ENCODE measurements around the gene TINCR. TPM values are rescaled to one million over a fixed set of nuclear protein-coding genes. Genes with fewer than 3 reads are reported as not detected.

Gene TINCR
- total RNA-seq, 1 experiment from 2014 or later, result 4.4 TPM

- H3K9me3 ChIP-seq (ENCODE audit: insufficient read depth, low read depth), result no peaks in the 10 kb centered on the region; the same call in 1 of the 2 replicates
- H3K79me2 ChIP-seq (ENCODE audit: low read depth), result no peaks in the 10 kb centered on the region
- H3K4me1 ChIP-seq (replicated peaks; ENCODE audit: insufficient read depth), result peaks cover 10% of the 10 kb centered on the region
- peak overlapping the region; percentile 53 for H3K27ac ChIP-seq
- H3K4me3 ChIP-seq, result peak overlapping the region; percentile 47; the same call in 1 of the 2 replicates
- H2AFZ ChIP-seq, result 0 out of 2 replicates have a peak overlapping the region, but pooled peaks have one; percentile 58
- TF ChIP-seq EZH2 (IDR thresholded peaks at IDR 0.05; ENCODE audit: low read depth) (no peak), CTCF (conservative IDR thresholded peaks at IDR 0.05) (no peak)
- no TSS peak for BruUV-seq (replicated peaks)
- H3K27me3 ChIP-seq (ENCODE audit: insufficient read depth, low read depth), result no peaks in the 10 kb centered on the region
- no peaks in the 10 kb centered on the region for H3K9me2 ChIP-seq (ENCODE audit: insufficient read depth)
- POLR2A ChIA-PET (ENCODE audit: unreplicated experiment), result interaction anchor here (0.5 to 0.6 kb wide), 2 partner anchors 491 to 922 kb away, joined by 3 to 4 read pairs; no protein-coding TSS in a partner anchor
- peak in 1 of 2 experiments; percentile 63 for DNase-seq
- H4K20me1 ChIP-seq (ENCODE audit: insufficient read depth), result no peaks in the 10 kb centered on the region
- no peaks in the 10 kb centered on the region for H3F3A ChIP-seq (ENCODE audit: insufficient read depth, low read depth)
- H3K4me2 ChIP-seq, result peak overlapping the region; percentile 73
- CTCF ChIA-PET, result no interaction called here
- intact Hi-C loops (cut with micrococcal nuclease; ENCODE audit: unreplicated experiment), result loop anchor here (5.0 kb wide), 1 partner anchor 41 kb away; no protein-coding TSS in a partner anchor
- no peaks in the 10 kb centered on the region for H3K36me3 ChIP-seq (ENCODE audit: low read depth)
These were observed 31.3 kb downstream of the TINCR start for GRCh38 chr19:5536337-5536894.

- H3K36me3 ChIP-seq (ENCODE audit: low read depth), result no peaks in the 10 kb centered on the region
- H3K9me3 ChIP-seq (ENCODE audit: insufficient read depth, low read depth), result no peaks in the 10 kb centered on the region; the same call in 1 of the 2 replicates
- no peak for DNase-seq
- ChIA-PET CTCF (interaction anchor here (0.6 kb wide), 2 partner anchors 75 to 1067 kb away, joined by 3 to 7 read pairs; no protein-coding TSS in a partner anchor), POLR2A (ENCODE audit: unreplicated experiment) (no interaction called here)
- BruUV-seq (replicated peaks), result no TSS peak
- no peak overlapping the region for H2AFZ ChIP-seq
- H3K27me3 ChIP-seq (ENCODE audit: insufficient read depth, low read depth), result no peaks in the 10 kb centered on the region
- H4K20me1 ChIP-seq (ENCODE audit: insufficient read depth), result no peaks in the 10 kb centered on the region
- no peak overlapping the region for H3K4me3 ChIP-seq
- H3K4me1 ChIP-seq (replicated peaks; ENCODE audit: insufficient read depth), result peaks cover 10% of the 10 kb centered on the region
- H3K27ac ChIP-seq, result no peak overlapping the region
- no peaks in the 10 kb centered on the region for H3K79me2 ChIP-seq (ENCODE audit: low read depth)
- TF ChIP-seq CTCF (conservative IDR thresholded peaks at IDR 0.05) (peak; percentile 68), EZH2 (IDR thresholded peaks at IDR 0.05; ENCODE audit: low read depth) (no peak)
- H3K4me2 ChIP-seq, result no peak overlapping the region
- intact Hi-C loops (cut with micrococcal nuclease; ENCODE audit: unreplicated experiment), result loop anchor here (5.0 kb wide), 1 partner anchor 42 kb away; no protein-coding TSS in a partner anchor
- no peaks in the 10 kb centered on the region for H3F3A ChIP-seq (ENCODE audit: insufficient read depth, low read depth)
- no peaks in the 10 kb centered on the region for H3K9me2 ChIP-seq (ENCODE audit: insufficient read depth)
These were observed 32.8 kb downstream of the TINCR start for GRCh38 chr19:5534787-5535586.

GRCh38 chr19:5533257-5533656 is 34.5 kb downstream of the TINCR start:
- DNase-seq, result no peak
- Histone ChIP-seq H3K27ac (no peak overlapping the region), H3K79me2 (ENCODE audit: low read depth) (no peaks in the 10 kb centered on the region), H3K4me3 (no peak overlapping the region), H4K20me1 (ENCODE audit: insufficient read depth) (no peaks in the 10 kb centered on the region), H3K9me3 (ENCODE audit: insufficient read depth, low read depth) (no peaks in the 10 kb centered on the region; the same call in 1 of the 2 replicates), H3K4me2 (no peak overlapping the region), H3F3A (ENCODE audit: insufficient read depth, low read depth) (no peaks in the 10 kb centered on the region), H2AFZ (no peak overlapping the region), H3K4me1 (replicated peaks; ENCODE audit: insufficient read depth) (peaks cover 10% of the 10 kb centered on the region), H3K36me3 (ENCODE audit: low read depth) (no peaks in the 10 kb centered on the region), H3K9me2 (ENCODE audit: insufficient read depth) (no peaks in the 10 kb centered on the region), H3K27me3 (ENCODE audit: insufficient read depth, low read depth) (no peaks in the 10 kb centered on the region)
- ChIA-PET POLR2A (ENCODE audit: unreplicated experiment) (no interaction called here), CTCF (no interaction called here)
- no TSS peak for BruUV-seq (replicated peaks)
- TF ChIP-seq CTCF (conservative IDR thresholded peaks at IDR 0.05), result no peak
- no peak for TF ChIP-seq EZH2 (IDR thresholded peaks at IDR 0.05; ENCODE audit: low read depth)
- intact Hi-C loops (cut with micrococcal nuclease; ENCODE audit: unreplicated experiment), result no loop called here

All from PC-9 (cell line).